Right ventricle myocardium superior (tissue), 1 donor: ENCODE results near the gene SYNJ2BP. TPM values are rescaled to one million over a fixed set of nuclear protein-coding genes. Genes with fewer than 3 reads are reported as not detected.
"Not testable (repeated sequence)": the region's sequence is repeated elsewhere in the genome, so short reads cannot be mapped to it uniquely, and the experiment has no call there.

ENCODE experiments used
- ATAC-seq: fragments of 200-7000 bp; cut with Tn5 transposase; one replicate; pipeline ENCODE4 v1.9.1; 2020; ENCODE audit warnings: mild to moderate bottlenecking; ENCODE audit not compliant: poor library complexity
- DNase-seq: peaks from one replicate; pipeline ENCODE4 v3.0.0-alpha.2; 2020
- intact Hi-C: fragments of 100-400 bp; cut with DNase I; formaldehyde crosslinking; loops from one replicate; pipeline ENCODE4 v1.11.2; 2022
- long read RNA-seq: library from polyadenylated mRNA; unstranded; transcript quantifications from one replicate; pipeline ENCODE4 v2.0.0, GENCODE V29; 2021
- total RNA-seq: library from RNA; stranded (reverse); fragmentation: NEBNext Ultra II Directional; extraction: Animal tissue kit (Norgen Biotek cat#: 25700); gene quantifications from one replicate; pipeline ENCODE4 v1.2.1, GENCODE V29; 2021
- donor health status: DM: no; HTN: yes; CAD: no; lungs with severe emphysema.

Gene SYNJ2BP
- total RNA-seq, result 54.8 TPM
- long read RNA-seq, full-length matches to known transcripts, result 16 of 21 reads
- long read RNA-seq, partial matches to known transcripts, result 1 of 21 reads
- long read RNA-seq, other reads (novel, unspliced or antisense), result 4 of 21 reads

GRCh38 chr14:70416725-70417349 lies at the start of gene SYNJ2BP:
TSS of gene SYNJ2BP (minus strand) at chr14:70417090. CDS start at chr14:70416963, 127 bp downstream.
- DNase-seq, result peak; percentile 79
- intact Hi-C loops, result no loop called here
- ATAC-seq, result peak; percentile 98

GRCh38 chr14:70454731-70455130 lies 37.8 kb upstream of the SYNJ2BP start:
- ATAC-seq (no peak), DNase-seq (no peak)
- intact Hi-C loops, result no loop called here

- ATAC-seq, result no peak
- no peak for DNase-seq
- intact Hi-C loops, result no loop called here
Observed at GRCh38 chr14:70451874-70452273, 35.0 kb upstream of the SYNJ2BP start, which contains the start of gene ADAM21. TSS of gene ADAM21 (plus strand) at chr14:70452174. CDS start at chr14:70457500, 5,326 bp downstream.

- intact Hi-C loops, result no loop called here
- ATAC-seq, result no peak
- no peak for DNase-seq
Observed at GRCh38 chr14:70448633-70449340, 31.9 kb upstream of the SYNJ2BP start.

- no peak for ATAC-seq
- DNase-seq, result no peak
- intact Hi-C loops, result no loop called here
Observed at GRCh38 chr14:70442750-70443149, 25.9 kb upstream of the SYNJ2BP start.

GRCh38 chr14:70441641-70442040 lies 24.8 kb upstream of the SYNJ2BP start:
- intact Hi-C loops, result no loop called here
- ATAC-seq (no peak), DNase-seq (no peak)

- no peak for DNase-seq
- intact Hi-C loops, result no loop called here
- no peak for ATAC-seq
Observed at GRCh38 chr14:70436867-70437266, 20.0 kb upstream of the SYNJ2BP start.

GRCh38 chr14:70426555-70426954 lies 9.7 kb upstream of the SYNJ2BP start:
- not testable (repeated sequence) for DNase-seq

GRCh38 chr14:70425354-70425753 lies 8.5 kb upstream of the SYNJ2BP start:
- no peak for ATAC-seq

More at GRCh38 chr14:70426555-70426954, 9.7 kb upstream of the SYNJ2BP start:
- ATAC-seq, intact Hi-C loops: not testable (repeated sequence)

GRCh38 chr14:70422538-70422937 lies 5.6 kb upstream of the SYNJ2BP start:
- ATAC-seq (no peak), DNase-seq (no peak)
- intact Hi-C loops, result no loop called here

More at GRCh38 chr14:70425354-70425753, 8.5 kb upstream of the SYNJ2BP start:
- intact Hi-C loops, result no loop called here
- no peak for DNase-seq

- intact Hi-C loops, ATAC-seq, DNase-seq: not testable (repeated sequence)
Observed at GRCh38 chr14:70419270-70419931, 2.5 kb upstream of the SYNJ2BP start.

GRCh38 chr14:70416338-70416724 lies 559 bp downstream of the SYNJ2BP start:
- DNase-seq, result no peak
- ATAC-seq, result peak; percentile 66
- intact Hi-C loops, result no loop called here

GRCh38 chr14:70415788-70416187 lies 1.1 kb downstream of the SYNJ2BP start:
- DNase-seq (no peak), ATAC-seq (no peak)
- intact Hi-C loops, result no loop called here

GRCh38 chr14:70407621-70408020 lies 9.3 kb downstream of the SYNJ2BP start:
- intact Hi-C loops, result no loop called here
- DNase-seq (no peak), ATAC-seq (no peak)

- intact Hi-C loops, result not testable (repeated sequence)
Observed at GRCh38 chr14:70406216-70406615, 10.7 kb downstream of the SYNJ2BP start.

GRCh38 chr14:70403335-70403734 lies 13.6 kb downstream of the SYNJ2BP start:
- intact Hi-C loops, DNase-seq: not testable (repeated sequence)
- ATAC-seq, result peak; percentile 12

More at GRCh38 chr14:70406216-70406615, 10.7 kb downstream of the SYNJ2BP start:
- not testable (repeated sequence) for DNase-seq, ATAC-seq

- ATAC-seq, result no peak
- no peak for DNase-seq
- intact Hi-C loops, result no loop called here
Observed at GRCh38 chr14:70401643-70402042, 15.2 kb downstream of the SYNJ2BP start.

GRCh38 chr14:70398706-70399431 lies 18.0 kb downstream of the SYNJ2BP start:
- DNase-seq (no peak), ATAC-seq (no peak)
- intact Hi-C loops, result no loop called here

GRCh38 chr14:70398280-70398679 lies 18.6 kb downstream of the SYNJ2BP start:
- intact Hi-C loops, result no loop called here
- ATAC-seq, result no peak
- no peak for DNase-seq
